Measurements from ENCODE around the gene VIPR2.
"Not testable (repeated sequence)": the region's sequence is repeated elsewhere in the genome, so short reads cannot be mapped to it uniquely, and the experiment has no call there.

VIPR2 gene

DNA sequence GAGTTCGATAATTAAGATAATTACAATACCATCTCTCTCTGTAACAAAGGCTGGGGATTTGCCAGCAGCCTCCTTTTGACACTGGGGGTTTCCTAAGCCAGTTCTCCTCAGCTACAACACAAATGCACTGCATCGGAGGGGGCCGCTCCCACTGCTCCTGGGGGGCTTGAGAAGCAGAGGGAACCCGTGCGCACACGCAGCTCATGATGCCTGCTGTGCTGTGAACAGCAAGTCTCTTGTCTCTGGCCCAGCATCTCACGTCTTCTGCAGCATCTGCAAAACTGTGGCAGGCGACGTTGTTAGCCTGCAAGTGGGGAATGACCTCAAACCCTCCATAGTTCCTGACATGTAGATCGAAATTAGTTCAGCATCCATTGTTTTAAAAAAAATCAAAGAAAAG lies 5.5 kb downstream of the VIPR2 start:
- H3K9me3 Mint-ChIP-seq = no peaks in the 10 kb centered on the region
- ATAC-seq (ENCODE audit: low read depth) (no peak), DNase-seq (ENCODE audit: low spot score in 2 of 2) (no peak)
- H3K4me3 Mint-ChIP-seq = no peak overlapping the region
- no peak overlapping the region for H3K27ac Mint-ChIP-seq
- H3K4me1 Mint-ChIP-seq = no peaks in the 10 kb centered on the region
- H3K36me3 Mint-ChIP-seq = no peaks in the 10 kb centered on the region
- peaks cover 5% of the 10 kb centered on the region for H3K27me3 Mint-ChIP-seq

DNA sequence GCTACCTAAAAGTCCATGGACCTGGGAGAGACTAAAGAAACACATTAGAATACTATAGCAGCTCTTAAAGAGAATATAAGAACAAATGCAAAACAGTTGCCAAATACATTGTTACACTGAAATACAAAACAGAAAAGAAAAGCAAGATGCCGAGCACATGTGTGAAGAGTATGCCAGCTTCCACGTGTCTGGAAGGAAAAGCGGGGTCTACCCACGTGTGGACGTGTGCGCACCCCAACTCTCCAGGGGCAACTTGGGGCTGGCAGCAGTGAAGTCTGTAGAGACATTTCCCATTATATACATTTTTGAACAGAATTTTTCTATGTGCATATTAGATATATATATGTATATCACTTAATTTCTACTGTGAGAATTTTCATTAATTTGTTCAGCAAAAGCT lies 6.2 kb downstream of the VIPR2 start:
- Mint-ChIP-seq H3K27ac (no peak overlapping the region), H3K9me3 (no peaks in the 10 kb centered on the region), H3K4me1 (no peaks in the 10 kb centered on the region), H3K4me3 (no peak overlapping the region), H3K27me3 (peaks cover 5% of the 10 kb centered on the region), H3K36me3 (no peaks in the 10 kb centered on the region)
- DNase-seq (ENCODE audit: low spot score in 2 of 2) (no peak), ATAC-seq (ENCODE audit: low read depth) (no peak)

DNA sequence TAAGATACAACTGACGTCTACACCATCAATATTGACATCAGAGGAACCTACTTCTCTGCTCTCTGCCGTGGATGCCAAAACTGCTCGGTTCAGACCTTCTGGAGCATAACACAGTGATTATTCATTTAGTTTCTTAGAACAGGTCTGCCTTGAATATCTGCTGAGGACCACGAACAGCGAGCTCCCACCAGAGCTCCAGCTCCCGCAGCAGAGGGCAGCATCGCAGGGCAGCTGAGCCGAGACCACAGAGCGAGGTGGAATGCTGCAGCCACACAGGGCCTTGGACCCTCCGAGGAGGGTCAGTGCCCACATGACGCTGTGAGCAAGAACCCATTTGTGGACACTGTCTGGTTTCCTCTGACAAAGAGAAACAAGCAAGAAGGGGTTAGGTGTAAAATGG lies 6.8 kb downstream of the VIPR2 start:
- no peaks in the 10 kb centered on the region for H3K4me1 Mint-ChIP-seq
- DNase-seq (ENCODE audit: low spot score in 2 of 2) (no peak), ATAC-seq (ENCODE audit: low read depth) (no peak)
- H3K9me3 Mint-ChIP-seq = no peaks in the 10 kb centered on the region
- H3K4me3 Mint-ChIP-seq = no peak overlapping the region
- H3K36me3 Mint-ChIP-seq = no peaks in the 10 kb centered on the region
- no peak overlapping the region for H3K27ac Mint-ChIP-seq
- peaks cover 4% of the 10 kb centered on the region for H3K27me3 Mint-ChIP-seq

DNA sequence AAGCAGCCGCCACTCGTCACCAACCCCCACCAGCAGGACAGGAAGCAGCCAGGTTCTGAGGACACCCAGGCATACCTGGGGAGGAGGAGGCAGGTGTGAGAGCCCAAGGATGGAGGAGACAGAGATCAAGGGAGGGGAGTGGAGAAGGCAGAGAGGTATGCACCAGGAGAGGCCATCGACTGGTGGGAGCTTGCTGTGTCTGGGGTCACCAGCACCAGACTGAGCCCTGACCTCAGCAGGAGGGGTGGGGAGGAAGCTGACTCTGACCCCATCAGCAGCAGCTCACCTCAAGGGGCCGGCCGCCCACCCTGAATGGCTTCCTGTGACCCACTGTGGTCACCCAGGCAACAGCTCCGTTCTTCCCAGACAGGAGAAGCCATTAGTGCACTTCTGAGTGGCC lies 7.8 kb downstream of the VIPR2 start:
- Mint-ChIP-seq H3K9me3 (no peaks in the 10 kb centered on the region), H3K27me3 (peaks cover 2% of the 10 kb centered on the region), H3K27ac (no peak overlapping the region), H3K36me3 (no peaks in the 10 kb centered on the region), H3K4me3 (no peak overlapping the region), H3K4me1 (no peaks in the 10 kb centered on the region)
- DNase-seq (ENCODE audit: low spot score in 2 of 2) (no peak), ATAC-seq (ENCODE audit: low read depth) (no peak)

DNA sequence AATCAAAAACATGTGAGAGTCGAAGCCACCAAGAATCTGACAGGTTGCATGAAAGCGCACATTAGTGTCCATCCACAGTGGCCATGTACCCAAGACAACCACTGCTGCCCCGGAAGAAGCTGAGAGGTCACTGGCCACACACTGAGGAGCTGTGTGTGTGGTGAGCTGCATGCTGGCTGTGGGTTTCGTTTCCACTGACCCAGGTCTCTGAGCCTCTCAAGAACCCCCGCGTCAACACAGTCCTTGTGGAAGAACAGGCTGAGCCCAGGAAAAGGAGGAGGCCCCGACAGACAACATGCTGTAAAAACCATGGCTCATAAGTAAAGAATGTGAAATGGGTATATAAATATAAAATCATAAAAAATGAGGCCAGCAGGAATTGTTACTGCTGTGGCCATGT lies 8.2 kb downstream of the VIPR2 start:
- H3K36me3 Mint-ChIP-seq = no peaks in the 10 kb centered on the region
- peaks cover 2% of the 10 kb centered on the region for H3K27me3 Mint-ChIP-seq
- H3K9me3 Mint-ChIP-seq = no peaks in the 10 kb centered on the region
- ATAC-seq (ENCODE audit: low read depth) = no peak
- no peak overlapping the region for H3K27ac Mint-ChIP-seq
- H3K4me1 Mint-ChIP-seq = no peaks in the 10 kb centered on the region
- H3K4me3 Mint-ChIP-seq = no peak overlapping the region
- DNase-seq (ENCODE audit: low spot score in 2 of 2) = no peak

DNA sequence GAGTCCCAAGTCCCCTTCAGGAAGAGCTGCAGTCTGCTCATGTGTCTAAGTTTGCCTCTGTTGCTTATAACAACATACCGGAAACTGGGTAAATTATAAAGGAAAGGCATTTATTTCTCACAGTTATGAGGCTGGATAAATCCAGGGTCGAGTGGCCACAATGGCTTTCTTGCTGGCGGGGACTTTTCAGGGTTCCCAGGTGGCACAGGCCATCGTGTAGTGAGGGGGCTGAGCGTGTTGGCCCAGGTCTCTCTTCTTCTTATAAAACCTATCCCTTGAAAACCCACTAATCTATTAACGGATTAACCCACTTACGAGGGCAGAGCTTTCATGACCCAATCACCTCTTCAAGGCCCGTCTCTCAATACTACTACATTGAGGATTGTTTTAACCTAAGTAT lies 8.7 kb downstream of the VIPR2 start:
- Mint-ChIP-seq H3K27ac (no peak overlapping the region), H3K9me3 (no peaks in the 10 kb centered on the region), H3K4me3 (no peak overlapping the region), H3K4me1 (no peaks in the 10 kb centered on the region), H3K36me3 (no peaks in the 10 kb centered on the region), H3K27me3 (peaks cover 2% of the 10 kb centered on the region)
- ATAC-seq (ENCODE audit: low read depth) (no peak), DNase-seq (ENCODE audit: low spot score in 2 of 2) (no peak)

DNA sequence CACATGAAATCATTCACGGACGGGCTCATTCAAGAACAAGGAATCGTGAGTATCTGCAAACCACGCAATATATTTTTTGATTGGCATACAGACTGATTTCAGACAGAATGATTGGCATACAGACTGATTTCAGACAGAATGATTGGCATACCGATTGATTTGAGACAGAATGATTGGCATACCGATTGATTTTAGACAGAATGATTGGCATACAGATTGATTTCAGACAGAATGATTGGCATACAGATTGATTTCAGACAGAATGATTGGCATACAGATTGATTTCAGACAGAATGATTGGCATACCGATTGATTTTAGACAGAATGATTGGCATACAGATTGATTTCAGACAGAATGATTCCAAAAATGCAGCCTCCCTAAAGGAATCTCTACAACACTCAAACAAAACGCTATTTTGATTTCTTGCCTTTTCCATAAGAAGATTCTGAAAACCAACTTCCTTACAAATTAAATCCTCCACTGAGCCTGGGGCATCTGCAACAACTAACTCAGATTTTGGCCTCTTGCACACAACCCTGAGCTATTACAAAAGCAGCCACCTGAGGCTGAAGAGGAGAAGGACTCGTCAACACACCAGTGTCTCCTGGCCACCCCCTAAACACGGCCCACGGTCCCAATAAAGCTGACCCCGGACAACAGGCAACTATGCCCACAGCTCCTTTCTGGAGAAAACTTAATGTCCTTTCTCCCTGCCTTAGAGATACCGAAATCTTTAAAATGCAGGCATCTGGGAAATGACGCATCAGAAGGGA lies 11.8 kb downstream of the VIPR2 start:
- not testable (repeated sequence) for H3K36me3 Mint-ChIP-seq; H3K4me1 Mint-ChIP-seq; H3K27ac Mint-ChIP-seq; H3K4me3 Mint-ChIP-seq; ATAC-seq (ENCODE audit: low read depth); DNase-seq (ENCODE audit: low spot score in 2 of 2); H3K27me3 Mint-ChIP-seq; H3K9me3 Mint-ChIP-seq

DNA sequence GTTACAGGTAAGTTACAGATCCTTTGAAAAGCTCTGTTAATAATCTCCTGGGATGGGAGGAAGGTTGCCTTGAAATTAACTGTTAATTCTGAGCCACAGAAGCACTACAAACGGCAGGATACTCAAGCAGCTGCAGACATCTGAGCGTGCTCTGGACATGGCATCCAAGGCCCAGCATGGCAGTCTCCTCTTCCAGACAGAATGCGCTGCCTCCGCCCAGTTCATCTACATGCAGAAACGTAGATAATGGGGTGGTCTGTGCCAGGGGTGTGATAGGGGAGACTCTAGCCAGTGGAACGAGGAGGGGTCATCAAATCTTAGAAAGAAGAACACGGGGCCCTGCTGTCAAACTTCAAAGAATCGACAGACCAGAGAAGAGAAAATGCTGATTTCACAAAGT lies 13.8 kb downstream of the VIPR2 start:
- ATAC-seq (ENCODE audit: low read depth) = no peak
- Mint-ChIP-seq H3K27me3 (peaks cover 5% of the 10 kb centered on the region), H3K27ac (no peak overlapping the region), H3K4me3 (no peak overlapping the region), H3K4me1 (no peaks in the 10 kb centered on the region), H3K9me3 (no peaks in the 10 kb centered on the region), H3K36me3 (no peaks in the 10 kb centered on the region)
- DNase-seq (ENCODE audit: low spot score in 2 of 2) = no peak

DNA sequence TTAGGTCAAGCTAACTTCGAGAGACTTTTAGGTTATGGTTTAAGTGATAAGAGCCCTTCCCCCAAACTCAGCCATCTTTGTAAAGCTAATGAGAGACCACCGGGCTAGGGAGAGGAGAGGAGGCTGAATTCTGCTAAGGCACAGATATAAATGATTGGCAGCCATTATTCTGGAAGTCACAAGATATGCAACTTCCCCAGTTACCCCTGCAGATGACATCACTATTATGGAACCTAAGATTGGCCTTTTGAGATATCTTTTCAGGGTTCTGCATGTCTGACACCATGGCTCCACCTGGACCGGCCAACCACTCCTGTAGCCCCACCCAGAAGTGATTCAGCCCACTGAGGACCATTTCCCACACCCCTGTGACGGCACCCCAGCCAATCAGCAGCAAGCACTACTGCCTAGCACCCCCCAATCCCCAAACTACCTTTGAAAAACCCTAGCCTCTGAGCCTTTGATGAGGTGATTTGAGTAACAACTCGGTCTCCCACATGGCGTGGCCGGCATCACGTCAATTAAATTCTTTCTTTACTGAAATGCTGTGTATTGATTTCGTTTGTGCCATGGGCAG lies 14.4 kb downstream of the VIPR2 start:
- H3K4me3 Mint-ChIP-seq = no peak overlapping the region
- no peaks in the 10 kb centered on the region for H3K4me1 Mint-ChIP-seq
- ATAC-seq (ENCODE audit: low read depth) (no peak), DNase-seq (ENCODE audit: low spot score in 2 of 2) (no peak)
- no peaks in the 10 kb centered on the region for H3K36me3 Mint-ChIP-seq
- no peaks in the 10 kb centered on the region for H3K9me3 Mint-ChIP-seq
- peaks cover 5% of the 10 kb centered on the region for H3K27me3 Mint-ChIP-seq
- no peak overlapping the region for H3K27ac Mint-ChIP-seq

DNA sequence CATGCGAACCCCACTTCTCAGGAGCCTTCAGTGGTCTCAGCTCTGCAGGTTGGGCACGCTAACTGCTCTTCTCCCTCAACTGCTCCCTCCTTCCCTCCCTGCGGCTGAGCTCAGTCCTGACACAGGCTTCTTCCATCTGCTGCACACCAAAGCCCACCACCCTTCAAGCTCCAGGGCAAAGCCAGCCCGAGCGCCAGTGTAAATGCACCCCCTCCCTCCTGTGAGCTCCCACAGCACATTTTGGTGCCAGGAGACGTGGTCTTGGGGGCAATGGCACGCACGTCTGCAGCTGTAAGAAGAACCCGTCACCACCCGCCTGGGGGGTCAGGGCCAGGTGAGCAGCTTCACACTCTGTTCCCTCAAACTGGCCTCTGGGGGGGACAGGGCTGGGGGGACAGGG lies 15.9 kb downstream of the VIPR2 start:
- H3K36me3 Mint-ChIP-seq = no peaks in the 10 kb centered on the region

DNA sequence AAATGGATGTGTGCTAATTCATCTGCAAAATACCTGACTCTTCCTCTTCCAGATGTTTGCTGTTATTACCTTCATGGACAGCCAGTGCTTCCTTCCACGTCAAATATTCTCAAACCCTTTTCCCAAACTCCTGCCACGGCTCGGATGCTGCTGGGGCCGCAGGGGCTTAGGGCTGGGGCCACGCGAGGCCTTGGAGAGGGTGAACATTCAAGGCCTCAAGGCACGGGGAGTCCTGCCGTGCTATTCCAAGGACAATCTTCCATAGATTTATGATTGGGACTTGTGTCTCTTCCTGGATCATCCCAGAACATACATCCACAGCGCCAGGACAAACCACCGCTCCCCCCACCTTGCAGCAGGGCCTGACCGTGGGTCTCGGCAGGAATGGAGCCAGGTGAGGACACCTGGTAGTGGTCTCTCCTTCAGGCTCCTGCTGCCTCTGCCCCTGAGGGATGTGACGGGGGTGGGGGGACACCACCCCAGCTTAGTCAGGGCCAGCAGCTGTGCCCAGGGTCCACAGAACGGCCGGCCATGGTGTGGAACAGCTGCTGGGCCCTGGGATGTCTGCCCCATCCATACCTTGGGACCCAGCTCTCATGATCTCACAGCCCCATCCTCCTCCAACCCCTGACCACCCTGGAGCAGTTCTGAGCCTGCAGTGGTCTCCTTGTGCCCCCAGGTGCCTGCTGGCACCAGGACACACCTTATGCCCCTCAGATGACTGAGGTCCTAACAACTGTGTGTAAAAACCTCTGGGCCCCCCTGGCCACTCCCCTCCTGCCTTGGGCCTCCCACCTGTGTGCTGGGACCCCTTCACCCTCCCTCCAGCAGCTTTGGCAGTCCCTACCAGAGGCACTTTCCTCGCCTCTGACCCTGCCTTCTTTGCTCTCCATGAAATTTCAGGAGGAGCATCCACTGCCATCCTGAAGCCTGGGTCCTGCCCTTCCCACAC lies 16.7 kb downstream of the VIPR2 start:
- Mint-ChIP-seq H3K27ac (no peak overlapping the region), H3K9me3 (no peaks in the 10 kb centered on the region)
- DNase-seq (ENCODE audit: low spot score in 2 of 2) = no peak

More for the DNA sequence above, 15.9 kb downstream of the VIPR2 start:
- Mint-ChIP-seq H3K27ac (no peak overlapping the region), H3K9me3 (no peaks in the 10 kb centered on the region), H3K27me3 (peaks cover 5% of the 10 kb centered on the region), H3K4me1 (no peaks in the 10 kb centered on the region), H3K4me3 (no peak overlapping the region)
- ATAC-seq (ENCODE audit: low read depth) (no peak), DNase-seq (ENCODE audit: low spot score in 2 of 2) (no peak)

DNA sequence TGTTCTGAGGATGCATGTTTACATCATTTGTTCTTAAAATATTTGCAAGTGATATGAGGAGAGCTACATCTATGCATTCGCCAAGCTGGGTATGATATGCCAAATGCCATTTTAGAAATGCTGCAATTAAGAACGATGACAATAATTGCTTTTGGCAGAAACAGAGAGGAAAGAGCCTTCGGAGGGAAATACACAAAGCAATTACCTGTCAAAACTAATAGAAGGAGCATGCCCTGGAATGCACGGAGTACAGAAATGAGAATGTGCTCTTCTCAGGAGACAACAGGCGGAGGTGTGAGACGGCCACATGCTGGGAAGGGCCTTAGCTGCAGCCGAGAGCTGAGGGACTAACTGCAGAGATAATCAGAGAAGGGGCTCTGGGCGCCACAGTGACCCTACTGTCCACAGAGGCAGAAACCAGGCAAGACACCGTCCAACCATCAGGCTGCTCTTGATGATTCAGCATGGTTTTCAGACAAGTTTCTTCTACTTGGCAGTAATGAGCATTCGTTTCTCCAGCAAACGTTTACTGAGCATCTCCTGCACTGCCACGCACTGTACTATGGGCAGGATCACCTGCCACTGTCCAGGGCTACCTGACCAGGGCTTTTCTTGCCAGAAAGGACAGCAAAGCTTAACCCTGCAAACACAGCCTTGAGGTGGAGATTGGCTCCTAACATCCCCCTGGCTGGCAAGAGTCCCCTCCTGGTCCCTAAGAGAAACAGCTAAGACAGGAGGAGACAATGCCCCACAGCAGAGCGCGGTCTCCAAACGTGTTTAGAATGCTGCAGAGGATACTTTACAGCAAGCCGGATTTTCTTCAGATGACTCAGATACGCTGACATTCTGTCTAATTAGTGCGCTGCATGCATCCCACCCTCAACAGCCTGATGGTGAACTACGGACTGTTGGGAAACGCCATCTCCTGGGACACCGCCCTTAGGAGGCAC lies 18.1 kb downstream of the VIPR2 start:
- no peaks in the 10 kb centered on the region for H3K4me1 Mint-ChIP-seq
- no peak overlapping the region for H3K4me3 Mint-ChIP-seq
- H3K9me3 Mint-ChIP-seq = no peaks in the 10 kb centered on the region
- H3K27ac Mint-ChIP-seq = no peak overlapping the region
- DNase-seq (ENCODE audit: low spot score in 2 of 2) (no peak), ATAC-seq (ENCODE audit: low read depth) (no peak)
- no peaks in the 10 kb centered on the region for H3K36me3 Mint-ChIP-seq
- H3K27me3 Mint-ChIP-seq = peaks cover 5% of the 10 kb centered on the region

More for the DNA sequence above, 16.7 kb downstream of the VIPR2 start:
- Mint-ChIP-seq H3K36me3 (no peaks in the 10 kb centered on the region), H3K27me3 (peaks cover 5% of the 10 kb centered on the region), H3K4me3 (no peak overlapping the region), H3K4me1 (no peaks in the 10 kb centered on the region)
- no peak for ATAC-seq (ENCODE audit: low read depth)

DNA sequence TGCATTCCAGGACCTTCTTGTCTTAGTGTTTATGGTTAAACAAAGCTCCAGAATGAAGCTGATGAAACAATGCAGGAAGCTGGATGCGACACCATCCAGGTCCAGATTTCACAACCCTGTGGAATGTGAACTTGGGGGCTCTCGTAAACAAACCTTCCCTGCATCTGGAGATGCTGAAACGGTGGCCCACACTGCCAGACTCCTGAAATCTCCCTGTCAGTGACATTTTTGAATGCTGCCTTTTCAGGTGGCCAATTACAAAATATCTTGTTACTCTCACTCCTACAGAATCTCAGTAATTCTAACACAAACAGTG lies 18.8 kb downstream of the VIPR2 start:
- no peaks in the 10 kb centered on the region for H3K9me3 Mint-ChIP-seq
- no peaks in the 10 kb centered on the region for H3K4me1 Mint-ChIP-seq
- DNase-seq (ENCODE audit: low spot score in 2 of 2) = no peak
- no peak for ATAC-seq (ENCODE audit: low read depth)
- peaks cover 5% of the 10 kb centered on the region for H3K27me3 Mint-ChIP-seq
- H3K36me3 Mint-ChIP-seq = no peaks in the 10 kb centered on the region
- H3K27ac Mint-ChIP-seq = no peak overlapping the region
- no peak overlapping the region for H3K4me3 Mint-ChIP-seq

All from memory B cell (primary cell).